GM12878 (cell line): ENCODE measurements around the gene RARS1. TPM values are rescaled to one million over a fixed set of nuclear protein-coding genes. Genes with fewer than 3 reads are reported as not detected.

ENCODE experiments used
- ATAC-seq: fragments of 200-7000 bp; cut with Tn5 transposase; 3 replicates; pipeline ENCODE4 v1.9.1; 2020; ENCODE audit warnings: mild to moderate bottlenecking, moderate library complexity
- BruUV-seq: library from RNA; stranded (reverse); fragments of 400-500 nt; replicated peaks from 2 replicates; lab custom pipeline; 2021; lab: Mats Ljungman, UMichigan
- CTCF ChIA-PET: fragments of 300-600 bp; sonication (Branson Sonifier 250); formaldehyde crosslinking; extraction: SDS; loops from one replicate; lab custom pipeline; 2021; ENCODE audit warnings: inconsistent platforms; lab: Yijun Ruan, JAX
- POLR2A ChIA-PET: fragments of 350-600 bp; formaldehyde crosslinking; extraction: SDS; loops from one replicate; lab custom pipeline; 2021; ENCODE audit warnings: inconsistent platforms; lab: Charles Lee
- RAD21 ChIA-PET: fragments of 300-600 bp; sonication (Branson Sonifier 250); formaldehyde crosslinking; loops from one replicate; lab custom pipeline; 2023; ENCODE audit warnings: antibody characterized with exemption; ENCODE audit not compliant: unreplicated experiment; lab: Charles Lee
- SMC1A ChIA-PET: fragments of 300-600 bp; sonication (Branson Sonifier 250); formaldehyde crosslinking; loops from one replicate; lab custom pipeline; 2023; ENCODE audit not compliant: unreplicated experiment, uncharacterized antibody; lab: Charles Lee
- DNase-seq: peaks from one replicate; pipeline ENCODE4 v3.0.0-alpha.2; 2011; ENCODE audit warnings: low read depth, low spot score
- FAIRE-seq: peaks from 3 replicates; lab custom pipeline; 2011; peaks lifted over from hg19 to GRCh38; lab: Jason Lieb, UNC
- H2AFZ ChIP-seq: 2 replicates; pipeline ENCODE4 v1.6.0; 2011; ENCODE audit warnings: low read depth, low read length, control low read depth; ENCODE audit not compliant: control insufficient read depth
- H3K27ac ChIP-seq: 2 replicates; pipeline ENCODE4 v1.5.1; 2011; ENCODE audit warnings: control low read depth; ENCODE audit not compliant: control insufficient read depth, insufficient read depth
- H3K27me3 ChIP-seq, 2 experiments: replicated peaks in 1 of 2; 2 replicates each; pipeline versions ENCODE4 v1.6.0 to v1.6.1; 2011; ENCODE audit warnings: low read length in 1 of 2; ENCODE audit not compliant: control insufficient read depth in 2 of 2, insufficient read depth in 2 of 2
- H3K36me3 ChIP-seq, 2 experiments: 2 replicates each; pipeline ENCODE4 v1.5.1; 2011; ENCODE audit warnings: low read length in 1 of 2; ENCODE audit not compliant: control insufficient read depth in 2 of 2, insufficient read depth in 2 of 2
- H3K4me1 ChIP-seq: 2 replicates; pipeline ENCODE4 v1.6.1; 2011; ENCODE audit warnings: mild to moderate bottlenecking, low read length, moderate library complexity, mixed read lengths; ENCODE audit not compliant: control insufficient read depth, insufficient read depth
- H3K4me2 ChIP-seq: 2 replicates; pipeline ENCODE4 v1.6.0; 2011; ENCODE audit warnings: control low read depth; ENCODE audit not compliant: control insufficient read depth, insufficient read depth
- H3K4me3 ChIP-seq: fragments of 200-600 bp; sonication (generic); 2 replicates; pipeline ENCODE4 v1.5.1; 2016
- H3K79me2 ChIP-seq: 2 replicates; pipeline ENCODE4 v1.6.0; 2011; ENCODE audit warnings: low read length; ENCODE audit not compliant: control insufficient read depth, insufficient read depth
- H3K9ac ChIP-seq: 2 replicates; pipeline ENCODE4 v1.8.0; 2011; ENCODE audit warnings: low read length, control low read depth, mixed read lengths; ENCODE audit not compliant: control insufficient read depth, insufficient read depth
- H3K9me3 ChIP-seq: replicated peaks from 3 replicates; pipeline ENCODE4 v1.5.1; 2011; ENCODE audit warnings: mild to moderate bottlenecking, low read length; ENCODE audit not compliant: control insufficient read depth, insufficient read depth
- H4K20me1 ChIP-seq: 2 replicates; pipeline ENCODE4 v1.6.0; 2011; ENCODE audit not compliant: control insufficient read depth, insufficient read depth
- BCL11A ChIP-seq: IDR thresholded peaks from 2 replicates; pipeline ENCODE4 v1.6.1; 2011; ENCODE audit warnings: low read depth, low read length
- CHD1 ChIP-seq: IDR thresholded peaks from 2 replicates; pipeline ENCODE4 v1.6.1; 2012; ENCODE audit warnings: low read depth, low read length, improper control_type of control experiment
- CHD2 ChIP-seq: IDR thresholded peaks from 2 replicates; pipeline ENCODE4 v1.6.1; 2011; ENCODE audit warnings: low read depth, low read length, improper control_type of control experiment, borderline replicate concordance
- DPF2 ChIP-seq: fragments of 450-650 bp; IDR thresholded peaks from 2 replicates; pipeline ENCODE4 v1.6.1; 2017; ENCODE audit warnings: mild to moderate bottlenecking
- EZH2 ChIP-seq: IDR thresholded peaks from 2 replicates; pipeline ENCODE4 v1.6.1; 2012; ENCODE audit warnings: low read depth, mild to moderate bottlenecking, control low read depth, inconsistent platforms, low read length, borderline replicate concordance; ENCODE audit not compliant: control insufficient read depth
- FOXM1 ChIP-seq: IDR thresholded peaks from 2 replicates; pipeline ENCODE4 v1.6.1; 2012; ENCODE audit warnings: low read depth, mild to moderate bottlenecking, inconsistent platforms, low read length, moderate library complexity
- MYB ChIP-seq: fragments of 150-350 bp; IDR thresholded peaks from 2 replicates; pipeline ENCODE4 v1.6.1; 2014; ENCODE audit warnings: mild to moderate bottlenecking, low read depth, low read length, borderline replicate concordance
- NFYB ChIP-seq: IDR thresholded peaks from 2 replicates; pipeline ENCODE4 v1.6.1; 2011; ENCODE audit warnings: low read depth, mild to moderate bottlenecking, low read length, improper control_type of control experiment, moderate library complexity; ENCODE audit not compliant: insufficient read depth
- POU2F2 ChIP-seq: IDR thresholded peaks from 3 replicates; pipeline ENCODE4 v1.6.1; 2011; ENCODE audit warnings: low read depth, mild to moderate bottlenecking, low read length, borderline replicate concordance
- SMC3 ChIP-seq: IDR thresholded peaks from 2 replicates; pipeline ENCODE4 v1.6.1; 2011; ENCODE audit warnings: low read length, improper control_type of control experiment, borderline replicate concordance
- SPI1 ChIP-seq: IDR thresholded peaks from 2 replicates; pipeline ENCODE4 v1.6.1; 2011; ENCODE audit warnings: low read depth, mild to moderate bottlenecking, low read length, moderate library complexity, borderline replicate concordance; ENCODE audit not compliant: insufficient read depth
- SREBF1 ChIP-seq: IDR thresholded peaks from 2 replicates; pipeline ENCODE4 v1.6.1; 2012; ENCODE audit warnings: mild to moderate bottlenecking, low read length
- STAT1 ChIP-seq: fragments of 450-650 bp; conservative IDR thresholded peaks from 2 replicates; pipeline ENCODE4 v1.6.1; 2014; ENCODE audit warnings: antibody characterized with exemption, mild to moderate bottlenecking
- WRNIP1 ChIP-seq: IDR thresholded peaks from 2 replicates; pipeline ENCODE4 v1.6.1; 2011; ENCODE audit warnings: low read depth, low read length, improper control_type of control experiment, borderline replicate concordance
- ZZZ3 ChIP-seq: IDR thresholded peaks from 2 replicates; pipeline ENCODE4 v1.6.1; 2011; ENCODE audit warnings: low read depth; ENCODE audit not compliant: control insufficient read depth, insufficient read length
- WGBS: methylation state at CpG from one replicate; pipeline ENCODE4 v1.1.6; 2016; ENCODE audit warnings: low lambda C conversion rate; ENCODE audit not compliant: insufficient replicate concordance, insufficient coverage; ENCODE audit errors: missing lambda C conversion rate; 5-methylcytosine and 5-hydroxymethylcytosine counted together
- in situ Hi-C: fragments of 300-500 bp; cut with MboI; formaldehyde crosslinking; loops from 9 replicates; pipeline ENCODE4 v1.14.3; 2018; ENCODE audit warnings: mixed read lengths
- intact Hi-C: fragments of 100-400 bp; cut with micrococcal nuclease; formaldehyde crosslinking; loops from one replicate; pipeline ENCODE4 v1.14.2; 2022; ENCODE audit not compliant: unreplicated experiment
- polyA plus RNA-seq, 11 experiments: library from polyadenylated mRNA; depleted of rRNA in 4 of 11; unstranded in 6 of 11; stranded (reverse) in 5 of 11; fragments of >200 nt; fragmentation: Nextera tagmentation in 4 of 11; fragmentation: Illumina TruSeq in 1 of 11; extraction: Ambion mirVana in 4 of 11; extraction: Trizol in 1 of 11; gene quantifications; 1 replicate in 1 of 11; 2 replicates in 10 of 11; pipeline versions ENCODE4 v1.2.1 to v1.2.3, GENCODE V29; 2011 to 2016; ENCODE audit warnings: inconsistent platforms in 2 of 11, missing spikeins in 2 of 11, low read depth in 1 of 11
- total RNA-seq, 4 experiments: library from RNA; depleted of rRNA in 3 of 4; stranded (reverse); fragments of >200 nt in 3 of 4; fragmentation: Illumina TruSeq in 1 of 4; extraction: Trizol in 1 of 4; gene quantifications; 2 replicates each; pipeline versions ENCODE4 v1.2.1 to v1.2.3, GENCODE V29; 2013 to 2021
- TF ChIP-seq, protein P1 (sequence below): fragments of 450-650 bp; IDR thresholded peaks from 2 replicates; pipeline ENCODE4 v1.6.1; 2014; ENCODE audit warnings: mild to moderate bottlenecking
- TF ChIP-seq, protein P2 (sequence below): fragments of 450-650 bp; formaldehyde crosslinking; IDR thresholded peaks from 2 replicates; pipeline ENCODE4 v1.5.0; 2022; ENCODE audit warnings: mild to moderate bottlenecking, missing genetic modification characterization

The RARS1 gene
- total and polyA plus RNA-seq, 10 of the 15 experiments (the other 5 are each of a cell fraction or from before 2014, with no cell fraction given): 80.5 to 127 (median 105) TPM

DNA sequence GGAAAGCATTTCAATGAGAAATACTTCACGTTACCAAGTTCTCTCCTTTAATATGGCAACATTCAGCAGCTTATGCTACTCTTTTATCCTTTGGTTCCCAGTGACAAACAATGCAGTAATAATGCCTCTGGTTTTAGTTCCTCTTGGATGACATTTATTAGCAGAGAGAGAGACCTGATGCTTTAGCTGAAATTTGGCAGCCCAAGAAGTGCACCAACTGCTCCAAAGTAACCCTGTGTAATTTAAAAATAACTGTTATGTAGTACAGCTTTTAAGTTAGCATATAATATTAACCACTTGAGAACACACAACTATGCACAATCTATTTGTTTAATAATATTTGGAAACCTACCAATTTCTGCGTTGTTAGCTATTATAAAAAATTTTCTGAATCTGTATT lies 71.1 kb downstream of the RARS1 start:
- H3K4me1 ChIP-seq: no peaks in the 10 kb centered on the region
- ChIA-PET RAD21 (no interaction called here), CTCF (no interaction called here), SMC1A (interaction anchor here (1.0 to 1.1 kb wide), 2 partner anchors 11 to 20 kb away, joined by 3 to 4 read pairs; no protein-coding TSS in a partner anchor), POLR2A (interaction anchor here (1.0 kb wide), 1 partner anchor 11 kb away, joined by 3 read pairs; no protein-coding TSS in a partner anchor)
- H3K36me3 ChIP-seq: peaks cover 0 to 45% of the 10 kb centered on the region in 2 experiments
- H2AFZ ChIP-seq: no peak overlapping the region
- ATAC-seq (no peak), DNase-seq (no peak), FAIRE-seq (no peak)
- no peaks in the 10 kb centered on the region for H3K27me3 ChIP-seq
- in situ Hi-C loops (no loop called here), intact Hi-C loops (loop anchor here (5.0 kb wide), 1 partner anchor 50 kb away; no protein-coding TSS in a partner anchor)
- no peak overlapping the region for H3K9ac ChIP-seq
- no TSS peak for BruUV-seq
- H3K4me2 ChIP-seq: no peak overlapping the region
- no peaks in the 10 kb centered on the region for H4K20me1 ChIP-seq
- WGBS: 97% methylated on average over 2 of the region's 2 CpGs
- no peak for TF ChIP-seq CHD1
- no peak for TF ChIP-seq ZZZ3
- no peak for TF ChIP-seq STAT1
- TF ChIP-seq CHD2: no peak
- no peak for TF ChIP-seq BCL11A
- TF ChIP-seq WRNIP1: no peak
- TF ChIP-seq, protein P1, sequence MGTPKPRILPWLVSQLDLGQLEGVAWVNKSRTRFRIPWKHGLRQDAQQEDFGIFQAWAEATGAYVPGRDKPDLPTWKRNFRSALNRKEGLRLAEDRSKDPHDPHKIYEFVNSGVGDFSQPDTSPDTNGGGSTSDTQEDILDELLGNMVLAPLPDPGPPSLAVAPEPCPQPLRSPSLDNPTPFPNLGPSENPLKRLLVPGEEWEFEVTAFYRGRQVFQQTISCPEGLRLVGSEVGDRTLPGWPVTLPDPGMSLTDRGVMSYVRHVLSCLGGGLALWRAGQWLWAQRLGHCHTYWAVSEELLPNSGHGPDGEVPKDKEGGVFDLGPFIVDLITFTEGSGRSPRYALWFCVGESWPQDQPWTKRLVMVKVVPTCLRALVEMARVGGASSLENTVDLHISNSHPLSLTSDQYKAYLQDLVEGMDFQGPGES: no peak
- TF ChIP-seq SMC3: no peak
- no peak for TF ChIP-seq EZH2
- no peak for TF ChIP-seq SPI1
- TF ChIP-seq POU2F2: no peak
- TF ChIP-seq NFYB: no peak
- TF ChIP-seq SREBF1: no peak
- no peak for TF ChIP-seq MYB
- TF ChIP-seq FOXM1: no peak
- TF ChIP-seq, protein P2, sequence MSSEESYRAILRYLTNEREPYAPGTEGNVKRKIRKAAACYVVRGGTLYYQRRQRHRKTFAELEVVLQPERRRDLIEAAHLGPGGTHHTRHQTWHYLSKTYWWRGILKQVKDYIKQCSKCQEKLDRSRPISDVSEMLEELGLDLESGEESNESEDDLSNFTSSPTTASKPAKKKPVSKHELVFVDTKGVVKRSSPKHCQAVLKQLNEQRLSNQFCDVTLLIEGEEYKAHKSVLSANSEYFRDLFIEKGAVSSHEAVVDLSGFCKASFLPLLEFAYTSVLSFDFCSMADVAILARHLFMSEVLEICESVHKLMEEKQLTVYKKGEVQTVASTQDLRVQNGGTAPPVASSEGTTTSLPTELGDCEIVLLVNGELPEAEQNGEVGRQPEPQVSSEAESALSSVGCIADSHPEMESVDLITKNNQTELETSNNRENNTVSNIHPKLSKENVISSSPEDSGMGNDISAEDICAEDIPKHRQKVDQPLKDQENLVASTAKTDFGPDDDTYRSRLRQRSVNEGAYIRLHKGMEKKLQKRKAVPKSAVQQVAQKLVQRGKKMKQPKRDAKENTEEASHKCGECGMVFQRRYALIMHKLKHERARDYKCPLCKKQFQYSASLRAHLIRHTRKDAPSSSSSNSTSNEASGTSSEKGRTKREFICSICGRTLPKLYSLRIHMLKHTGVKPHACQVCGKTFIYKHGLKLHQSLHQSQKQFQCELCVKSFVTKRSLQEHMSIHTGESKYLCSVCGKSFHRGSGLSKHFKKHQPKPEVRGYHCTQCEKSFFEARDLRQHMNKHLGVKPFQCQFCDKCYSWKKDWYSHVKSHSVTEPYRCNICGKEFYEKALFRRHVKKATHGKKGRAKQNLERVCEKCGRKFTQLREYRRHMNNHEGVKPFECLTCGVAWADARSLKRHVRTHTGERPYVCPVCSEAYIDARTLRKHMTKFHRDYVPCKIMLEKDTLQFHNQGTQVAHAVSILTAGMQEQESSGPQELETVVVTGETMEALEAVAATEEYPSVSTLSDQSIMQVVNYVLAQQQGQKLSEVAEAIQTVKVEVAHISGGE (CRISPR knock-in tag): no peak
- TF ChIP-seq DPF2: no peak
- no peak overlapping the region for H3K27ac ChIP-seq
- H3K4me3 ChIP-seq: no peak overlapping the region
- H3K9me3 ChIP-seq: no peaks in the 10 kb centered on the region
- H3K79me2 ChIP-seq: no peaks in the 10 kb centered on the region; the same call in none of the 2 replicates
